RWPE2 (cell line): ENCODE results near the gene DZIP1L.

Experiments used
- ATAC-seq: fragments of 200-7000 bp; cut with Tn5 transposase; 3 replicates; pipeline ENCODE4 v1.9.1; 2021; ENCODE audit warnings: low read depth
- DNase-seq: peaks from one replicate; pipeline ENCODE4 v3.0.0-alpha.2; 2020; ENCODE audit warnings: low spot score
- H3K27ac ChIP-seq: fragments of 450-650 bp; 2 replicates; pipeline ENCODE4 v1.5.1; 2017; ENCODE audit warnings: mild to moderate bottlenecking; ENCODE audit not compliant: poor library complexity, severe bottlenecking
- H3K27me3 ChIP-seq: fragments of 250-450 bp; sonication (Bioruptor Pico); 2 replicates; pipeline ENCODE4 v1.5.1; 2021; ENCODE audit warnings: mild to moderate bottlenecking, moderate library complexity; ENCODE audit not compliant: insufficient read depth, poor library complexity, severe bottlenecking
- H3K36me3 ChIP-seq: fragments of 250-450 bp; sonication (Bioruptor Pico); 2 replicates; pipeline ENCODE4 v1.5.1; 2020; ENCODE audit warnings: low read depth, mild to moderate bottlenecking, moderate library complexity
- H3K4me1 ChIP-seq: fragments of 250-450 bp; sonication (Bioruptor Pico); 2 replicates; pipeline ENCODE4 v1.5.1; 2021; ENCODE audit warnings: mild to moderate bottlenecking, moderate library complexity; ENCODE audit not compliant: insufficient read depth, poor library complexity, severe bottlenecking
- H3K4me3 ChIP-seq: fragments of 250-450 bp; sonication (Bioruptor Pico); 2 replicates; pipeline ENCODE4 v1.5.1; 2021; ENCODE audit warnings: mild to moderate bottlenecking, moderate library complexity; ENCODE audit not compliant: severe bottlenecking
- H3K9me3 ChIP-seq: fragments of 250-450 bp; sonication (Bioruptor Pico); 2 replicates; pipeline ENCODE4 v1.5.1; 2021; ENCODE audit warnings: mild to moderate bottlenecking, moderate library complexity; ENCODE audit not compliant: severe bottlenecking
- CTCF ChIP-seq: fragments of 450-650 bp; IDR thresholded peaks from one replicate; pipeline ENCODE4 v1.5.1; 2017; ENCODE audit warnings: mild to moderate bottlenecking, moderate library complexity; ENCODE audit not compliant: poor library complexity, severe bottlenecking

Gene DZIP1L

DNA sequence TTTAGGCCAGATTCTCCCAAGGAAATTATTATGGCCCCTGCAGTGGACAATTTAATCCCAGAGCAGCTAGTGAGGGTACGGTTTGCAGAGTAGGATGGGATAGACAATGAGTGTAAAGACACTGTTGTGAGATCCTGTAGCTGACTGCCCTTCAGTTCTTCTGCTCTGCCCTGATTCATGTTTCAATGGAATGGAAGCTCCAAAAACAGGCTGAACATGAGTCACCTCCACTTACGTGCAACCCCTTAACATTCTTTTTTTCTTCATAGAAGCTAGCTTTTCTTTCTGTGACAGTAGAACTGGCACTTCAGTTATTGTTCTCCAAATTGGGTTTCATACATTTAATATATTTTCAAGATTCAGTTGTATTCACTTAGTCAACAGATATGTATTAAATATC lies 73.4 kb downstream of the DZIP1L start:
- no peaks in the 10 kb centered on the region for H3K36me3 ChIP-seq
- peak overlapping the region; percentile 4 for H3K27ac ChIP-seq
- no peak for DNase-seq
- peak; percentile 65 for ATAC-seq
- H3K4me3 ChIP-seq = no peak overlapping the region
- peaks cover 26% of the 10 kb centered on the region for H3K4me1 ChIP-seq
- no peaks in the 10 kb centered on the region for H3K27me3 ChIP-seq
- no peaks in the 10 kb centered on the region for H3K9me3 ChIP-seq
- TF ChIP-seq CTCF = no peak

GRCh38 chr3:138038725-138039462 lies 76.5 kb downstream of the DZIP1L start:
- H3K9me3 ChIP-seq = no peaks in the 10 kb centered on the region
- no peak for DNase-seq
- H3K27me3 ChIP-seq = no peaks in the 10 kb centered on the region
- peaks cover 19% of the 10 kb centered on the region for H3K4me1 ChIP-seq
- TF ChIP-seq CTCF = no peak
- no peak for ATAC-seq
- no peaks in the 10 kb centered on the region for H3K36me3 ChIP-seq
- H3K4me3 ChIP-seq = no peak overlapping the region
- H3K27ac ChIP-seq = no peak overlapping the region

DNA sequence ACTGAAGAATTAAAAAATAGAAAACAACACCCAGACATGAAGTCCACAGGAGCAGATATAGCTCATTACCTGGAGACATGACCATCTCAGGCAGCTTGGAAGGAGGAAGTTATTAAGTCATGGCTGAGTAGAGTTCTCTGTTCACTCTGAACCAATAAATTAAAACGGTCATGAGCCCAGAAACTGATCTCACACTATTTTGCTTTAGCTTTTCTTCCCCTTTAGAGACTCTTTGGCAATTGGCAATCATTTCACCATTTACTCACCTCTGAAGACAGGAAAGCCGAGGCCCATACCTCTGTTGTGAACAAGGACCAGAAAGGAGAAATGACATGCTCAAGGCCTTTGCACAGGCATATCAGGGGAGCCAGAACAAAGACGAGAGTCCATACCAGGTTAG lies 78.8 kb downstream of the DZIP1L start:
- no peak for ATAC-seq
- Histone ChIP-seq H3K27me3 (no peaks in the 10 kb centered on the region), H3K4me1 (peaks cover 2% of the 10 kb centered on the region), H3K36me3 (no peaks in the 10 kb centered on the region), H3K4me3 (no peak overlapping the region), H3K27ac (no peak overlapping the region), H3K9me3 (no peaks in the 10 kb centered on the region)
- no peak for DNase-seq
- no peak for TF ChIP-seq CTCF

- ATAC-seq (peak; percentile 54; the same call in 2 of the 3 replicates), DNase-seq (no peak)
- Histone ChIP-seq H3K27ac (no peak overlapping the region), H3K9me3 (no peaks in the 10 kb centered on the region), H3K36me3 (no peaks in the 10 kb centered on the region), H3K4me1 (no peaks in the 10 kb centered on the region), H3K27me3 (no peaks in the 10 kb centered on the region), H3K4me3 (no peak overlapping the region)
- TF ChIP-seq CTCF = no peak
Observed at GRCh38 chr3:138034918-138035317, 80.5 kb downstream of the DZIP1L start.

DNA sequence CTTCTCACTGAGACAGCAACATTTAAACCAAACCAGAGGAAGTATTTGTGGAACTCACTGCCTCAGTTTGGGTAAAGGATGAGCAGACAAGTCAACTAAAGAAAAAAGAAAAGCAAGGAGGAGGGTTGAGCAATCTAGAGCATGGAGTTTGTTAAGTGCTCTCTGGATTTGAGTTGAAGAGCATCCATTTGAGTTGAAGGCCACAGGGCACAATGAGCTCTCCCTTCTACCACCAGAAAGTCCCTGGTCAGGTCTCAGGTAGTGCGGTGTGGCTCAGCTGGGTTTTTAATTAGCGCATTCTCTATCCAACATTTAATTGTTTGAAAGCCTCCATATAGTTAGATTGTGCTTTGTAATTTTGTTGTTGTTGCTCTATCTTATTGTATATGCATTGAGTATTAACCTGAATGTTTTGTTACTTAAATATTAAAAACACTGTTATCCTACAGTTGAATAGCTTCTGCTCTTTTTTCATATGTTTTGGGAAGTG lies 82.2 kb downstream of the DZIP1L start:
- H3K4me3 ChIP-seq = no peak overlapping the region
- no peak for TF ChIP-seq CTCF
- DNase-seq (no peak), ATAC-seq (no peak)
- H3K4me1 ChIP-seq = no peaks in the 10 kb centered on the region
- no peaks in the 10 kb centered on the region for H3K36me3 ChIP-seq
- H3K27me3 ChIP-seq = no peaks in the 10 kb centered on the region
- no peaks in the 10 kb centered on the region for H3K9me3 ChIP-seq
- H3K27ac ChIP-seq = no peak overlapping the region
